K562 treated with DMSO at 1 percent for 12 hours (cell line): ENCODE results near the gene HDAC6. TPM values are rescaled to one million over a fixed set of nuclear protein-coding genes. Genes with fewer than 3 reads are reported as not detected.

Experiments
- total RNA-seq: library from RNA; unstranded; fragments of 300-600 nt; gene quantifications from 2 replicates; pipeline ENCODE4 v1.2.3, GENCODE V29; 2022; ENCODE audit not compliant: insufficient read depth

The HDAC6 gene
- total RNA-seq = 35.2 and 94.4 TPM in 2 replicates

DNA sequence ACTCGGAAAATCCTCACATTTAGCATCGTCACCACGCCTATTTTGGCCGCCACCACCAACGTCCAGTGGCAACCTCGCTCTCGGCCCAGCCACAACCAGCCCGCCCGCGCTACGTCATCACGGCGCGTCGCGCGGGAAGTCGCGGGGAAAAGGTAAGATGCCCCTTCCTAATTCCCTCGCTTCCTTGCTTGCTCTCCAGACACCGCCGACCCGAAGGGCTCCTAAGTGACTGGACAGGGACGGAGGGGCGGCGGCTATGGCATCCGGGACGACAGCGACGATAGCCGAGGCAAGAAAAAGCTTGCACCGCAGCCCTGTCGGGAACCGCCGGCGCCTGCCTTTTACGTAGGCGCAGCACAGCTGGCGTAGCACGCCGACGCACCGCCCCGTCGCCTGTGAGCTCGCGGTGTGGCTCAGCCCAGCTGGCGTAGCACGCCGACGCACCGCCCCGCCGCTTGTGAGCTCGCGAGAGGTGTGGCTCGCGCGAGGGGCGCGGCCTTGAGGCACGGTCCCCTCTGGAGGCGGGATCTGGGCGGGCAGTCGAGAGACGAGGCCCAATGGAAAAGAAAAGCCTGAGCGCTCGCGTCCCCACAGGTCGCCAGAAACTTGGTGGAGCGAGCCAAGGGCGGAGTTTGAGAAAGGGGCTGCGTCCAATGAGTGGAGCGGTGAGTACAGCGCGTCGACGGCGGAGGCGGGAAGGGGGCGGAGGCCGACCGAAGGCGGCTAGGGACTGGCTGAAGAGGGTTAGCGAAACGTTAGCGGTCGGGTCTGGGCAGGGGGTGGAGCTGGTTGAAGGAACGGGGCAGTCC lies at the start of gene HDAC6:
HDAC6 (plus strand) TSS at position 788 of the 809 bp plus-strand sequence. CDS start 626 bp downstream, outside the sequence.

DNA sequence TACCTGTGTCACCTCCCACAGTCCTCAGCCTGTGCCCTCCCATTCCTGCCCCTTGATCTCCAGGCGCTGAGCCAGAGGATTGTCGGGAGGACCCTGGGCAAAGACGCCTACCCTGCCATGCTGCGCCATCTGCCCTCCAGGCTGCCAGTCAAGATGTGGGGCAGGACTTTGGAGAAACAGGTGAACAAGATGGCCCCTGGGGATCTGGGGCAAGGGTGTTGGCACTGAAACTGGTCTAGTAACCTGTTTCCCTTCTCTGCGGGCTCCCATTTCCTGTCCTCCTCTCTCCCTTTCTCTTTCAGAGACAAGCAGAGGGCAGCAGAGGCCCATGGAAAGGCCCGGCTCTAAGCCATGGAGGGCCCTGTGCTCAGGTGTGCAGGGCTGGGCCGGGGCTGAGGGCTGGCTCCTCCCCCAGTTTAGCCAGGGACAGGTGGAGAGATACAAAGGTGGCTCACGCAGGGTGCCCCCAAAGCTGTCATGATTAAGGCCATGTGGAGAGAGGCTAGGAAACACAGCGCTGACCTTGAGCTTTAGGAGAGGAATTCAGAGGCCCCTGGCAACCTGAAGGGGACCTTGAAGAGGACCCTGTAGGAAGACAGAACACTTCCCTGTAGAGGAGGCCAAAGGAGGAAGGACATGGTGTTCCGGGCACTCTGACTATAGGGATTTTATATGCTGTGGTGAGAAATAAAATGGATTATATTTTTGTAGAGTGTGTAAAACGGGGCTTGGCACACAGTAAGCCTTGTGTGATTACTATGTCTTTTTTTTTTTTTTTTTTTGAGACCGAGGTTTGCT lies 40.0 kb upstream of the HDAC6 start, which contains the start of gene GLOD5:
GLOD5 (plus strand) TSS at position 74 of the 798 bp plus-strand sequence; CDS start at position 118, 44 bp downstream.

DNA sequence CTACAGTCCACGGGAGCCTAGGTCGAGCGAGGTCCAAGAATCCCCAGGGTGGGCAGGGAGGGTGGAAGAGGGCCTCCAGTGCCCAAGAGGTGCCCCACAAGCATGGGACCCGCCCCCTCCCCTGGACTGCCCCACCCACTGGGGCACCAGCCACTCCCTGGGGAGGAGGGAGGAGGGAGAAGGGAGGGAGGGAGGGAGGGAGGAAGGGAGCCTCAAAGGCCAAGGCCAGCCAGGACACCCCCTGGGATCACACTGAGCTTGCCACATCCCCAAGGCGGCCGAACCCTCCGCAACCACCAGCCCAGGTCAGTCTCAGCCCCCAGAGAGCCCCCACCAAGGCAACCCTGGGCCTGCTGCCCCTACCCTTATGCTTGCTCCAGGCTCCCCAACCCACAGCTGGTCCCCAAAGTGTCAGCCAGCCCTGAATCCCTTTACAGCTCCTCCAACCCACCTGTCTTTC lies 15.5 kb upstream of the HDAC6 start, which contains the start of gene GATA1:
GATA1 (plus strand) TSS at position 250 of the 460 bp plus-strand sequence. CDS start 4,520 bp downstream, outside the sequence.

DNA sequence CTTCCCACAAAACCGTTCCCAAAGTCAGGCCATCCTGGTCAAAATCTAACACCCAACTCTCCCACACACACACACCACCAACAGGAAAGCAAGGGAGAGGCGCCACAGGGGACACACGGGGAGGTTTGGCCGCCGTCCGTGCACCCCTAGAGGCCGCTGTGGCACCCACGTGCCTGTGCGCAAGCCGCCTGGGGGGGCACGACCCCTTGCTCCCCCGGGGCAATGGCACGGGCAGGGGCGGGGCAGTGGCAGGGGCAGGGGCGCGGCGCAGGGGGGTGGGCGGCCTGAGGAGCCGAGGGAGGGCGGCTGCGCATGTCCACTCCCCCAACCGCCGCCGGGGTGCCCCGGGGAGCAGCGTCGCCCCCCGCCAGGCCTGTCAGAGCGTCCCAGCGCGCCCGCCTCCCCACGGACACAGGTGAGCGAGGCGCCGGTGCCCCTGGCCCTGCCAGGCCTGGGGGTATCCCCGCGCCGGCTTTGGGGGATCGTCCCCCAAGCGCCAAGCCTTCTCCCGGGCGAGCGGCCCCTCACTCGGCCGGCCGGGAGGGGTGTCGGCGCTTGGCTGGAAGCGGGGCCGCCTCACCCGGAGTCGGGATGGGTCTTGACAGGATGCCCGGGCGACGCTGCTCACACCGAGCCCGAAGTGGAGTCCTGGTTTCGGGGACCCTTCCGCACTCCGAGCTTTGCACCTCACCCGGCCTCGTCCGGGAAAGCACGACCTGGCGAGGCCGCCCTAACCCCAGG lies 24.4 kb downstream of the HDAC6 start, which contains the start of gene ERAS:
ERAS (plus strand) TSS at position 379 of the 741 bp plus-strand sequence. CDS start 2,611 bp downstream, outside the sequence.

DNA sequence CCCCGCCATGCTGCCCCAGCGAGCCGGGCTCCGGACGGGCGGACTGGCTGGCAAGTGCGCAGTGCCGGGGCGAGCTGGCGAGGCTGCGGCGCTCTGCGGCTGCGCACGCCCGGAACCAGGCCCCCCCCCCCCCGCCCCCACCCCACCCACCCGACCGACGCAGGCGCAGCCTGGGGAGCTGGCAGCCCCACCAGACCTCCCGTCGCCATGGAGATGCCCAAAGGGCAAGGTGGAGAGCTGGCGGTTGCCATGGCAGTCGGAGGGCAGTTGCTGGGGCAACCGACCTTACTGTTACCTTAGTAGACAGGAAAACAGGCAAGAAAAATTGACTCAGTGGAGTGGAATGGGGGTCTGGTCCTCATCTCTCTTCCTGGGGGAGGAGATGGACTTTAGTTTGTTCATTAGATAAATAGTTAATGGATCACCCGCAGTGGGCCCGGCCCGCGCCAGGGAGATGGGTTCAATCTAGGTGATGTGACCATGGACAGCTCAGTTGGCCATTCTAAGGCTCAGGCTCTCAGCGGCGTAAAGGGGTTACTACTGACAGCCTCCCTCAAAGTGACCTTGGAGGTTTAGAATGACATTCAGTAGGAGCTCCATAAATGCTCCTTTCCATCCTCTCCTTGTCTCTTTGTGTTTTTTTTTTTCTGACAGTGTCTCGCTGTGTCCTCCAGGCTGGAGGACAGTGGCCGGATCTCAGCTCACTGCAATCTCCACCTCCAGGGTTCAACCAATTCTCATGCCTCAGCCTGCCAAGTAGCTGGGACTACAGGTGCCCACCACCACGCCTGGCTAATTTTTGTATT lies 33.9 kb downstream of the HDAC6 start, which contains the start of gene PCSK1N:
PCSK1N (minus strand) TSS at position 87 of the 806 bp plus-strand sequence; CDS start at position 9, 78 bp downstream.

Other genes starting within 250 kb of the HDAC6 start
- gene RBM3, start 227.6 kb upstream of the HDAC6 start, total RNA-seq = 63.3 and 112 TPM in 2 replicates
- 63.2 and 89.3 TPM in 2 replicates for gene WDR13, start 204.6 kb upstream of the HDAC6 start, total RNA-seq
- gene WAS, start 118.3 kb upstream of the HDAC6 start, total RNA-seq = 9.4 and 21.6 TPM in 2 replicates
- 26.2 and 35.7 TPM in 2 replicates for gene SUV39H1, start 105.3 kb upstream of the HDAC6 start, total RNA-seq
- gene GLOD5, start 40.3 kb upstream of the HDAC6 start, total RNA-seq = 3.2 TPM in 1 of 2 replicates, not detected in the other
- 100 and 117 TPM in 2 replicates for gene GATA1, start 15.5 kb upstream of the HDAC6 start, total RNA-seq
- gene ERAS, start 24.4 kb downstream of the HDAC6 start, total RNA-seq = not detected in 2 replicates
- 1.3 TPM in 1 of 2 replicates, not detected in the other for gene PCSK1N, start 33.5 kb downstream of the HDAC6 start, total RNA-seq
- 195 and 296 TPM in 2 replicates for gene TIMM17B, start 95.7 kb downstream of the HDAC6 start, total RNA-seq
- gene PQBP1, start 95.9 kb downstream of the HDAC6 start, total RNA-seq = 213 and 271 TPM in 2 replicates
- gene SLC35A2, start 109.6 kb downstream of the HDAC6 start, total RNA-seq = 31.7 and 33.0 TPM in 2 replicates
- gene PIM2, start 117.0 kb downstream of the HDAC6 start, total RNA-seq = 149 and 220 TPM in 2 replicates
- gene OTUD5, start 155.5 kb downstream of the HDAC6 start, total RNA-seq = 63.6 and 90.5 TPM in 2 replicates
- 2.6 and 7.0 TPM in 2 replicates for gene KCND1, start 169.8 kb downstream of the HDAC6 start, total RNA-seq
- gene GRIPAP1, start 200.2 kb downstream of the HDAC6 start, total RNA-seq = 19.6 and 36.3 TPM in 2 replicates
- 20.3 and 40.7 TPM in 2 replicates for gene TFE3, start 241.3 kb downstream of the HDAC6 start, total RNA-seq